GM19099 (cell line): ENCODE results near the gene KLHL14.

Source experiments
- POLR2A ChIP-seq: IDR thresholded peaks from 3 replicates; pipeline ENCODE4 v1.6.1; 2011; ENCODE audit warnings: low read depth; ENCODE audit not compliant: insufficient read length; ENCODE audit errors: extremely low read depth

The KLHL14 gene

GRCh38 chr18:32772581-32773381 lies at the start of gene KLHL14:
KLHL14 (minus strand) TSS chr18:32773023; CDS start chr18:32770591, 2,432 bp downstream.
- no peak for TF ChIP-seq POLR2A

DNA sequence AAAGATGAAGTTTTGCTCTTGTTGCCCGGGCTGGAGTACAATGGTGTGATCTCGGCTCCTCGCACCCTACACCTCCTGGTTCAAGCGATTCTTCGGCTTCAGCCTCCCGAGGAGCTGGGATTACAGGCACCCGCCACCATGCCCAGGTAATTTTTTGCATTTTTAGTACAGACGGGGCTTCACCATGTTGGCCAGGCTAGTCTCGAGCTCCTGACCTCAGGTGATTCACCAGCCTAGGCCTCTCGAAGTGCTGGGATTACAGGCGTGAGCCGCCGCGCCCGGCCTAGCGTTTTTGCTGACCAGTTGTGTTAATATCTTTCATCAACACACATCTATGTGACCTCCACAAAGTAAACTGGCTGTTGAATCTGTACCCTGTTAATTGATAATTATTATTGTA lies 49.4 kb upstream of the KLHL14 start:
- TF ChIP-seq POLR2A: no peak

DNA sequence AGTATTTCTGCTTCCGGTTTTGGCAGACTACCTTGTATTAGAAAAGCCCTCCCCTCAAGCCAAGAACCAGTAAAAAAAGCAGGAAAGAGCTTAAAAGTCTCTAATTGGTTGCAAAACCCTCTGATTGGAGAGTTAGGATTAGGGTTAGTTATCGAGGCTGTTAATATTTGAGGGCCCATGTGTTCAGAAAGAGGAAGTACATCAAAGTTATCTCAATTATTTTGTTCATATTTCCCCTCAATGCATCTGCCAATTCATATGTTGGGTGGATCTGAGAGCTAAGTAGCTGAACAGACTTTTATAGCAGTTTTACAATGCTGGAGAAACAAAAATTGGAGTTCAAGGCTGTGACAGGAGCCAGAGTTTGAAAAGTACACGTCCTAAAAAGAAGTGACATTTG lies 43.1 kb upstream of the KLHL14 start:
- no peak for TF ChIP-seq POLR2A

- no peak for TF ChIP-seq POLR2A
These were observed 39.5 kb upstream of the KLHL14 start for GRCh38 chr18:32812342-32812741.

DNA sequence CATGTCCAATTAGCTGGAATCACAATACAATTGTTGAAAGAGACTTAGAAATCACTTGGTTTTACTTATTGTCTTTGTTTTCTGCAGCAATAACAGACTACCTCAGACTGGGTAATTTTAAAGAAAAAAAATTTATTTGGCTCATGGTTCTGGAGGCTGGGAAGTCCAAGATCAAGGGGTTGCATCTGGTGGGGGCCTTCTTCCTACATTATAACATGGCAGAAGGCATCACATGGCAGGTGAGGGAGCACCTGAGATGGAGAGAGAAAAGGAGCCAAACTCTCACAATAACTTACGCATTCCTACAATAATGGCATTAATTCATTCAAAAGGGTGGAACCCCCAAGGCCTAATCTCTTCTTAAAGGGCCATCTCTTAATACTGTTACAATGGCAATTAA lies 37.5 kb upstream of the KLHL14 start:
- TF ChIP-seq POLR2A: no peak

DNA sequence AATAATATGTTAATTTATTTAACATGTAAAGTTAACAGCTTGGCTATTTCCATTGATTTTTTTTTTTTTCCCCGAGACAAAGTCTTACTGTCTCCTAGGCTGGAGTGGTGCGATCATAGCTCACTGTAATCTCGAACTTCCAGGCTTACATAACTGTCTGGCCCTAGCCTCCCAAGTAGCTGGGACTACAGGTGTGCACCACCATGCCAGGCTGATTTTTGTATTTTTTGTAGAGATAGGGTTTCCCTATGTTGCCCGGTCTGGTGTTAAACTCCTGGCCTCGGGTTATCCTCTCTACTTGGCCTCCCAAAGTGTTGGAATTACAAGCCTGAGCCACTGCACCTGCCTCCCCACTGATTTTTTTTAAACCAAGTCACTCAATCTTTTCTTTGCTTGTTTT lies 32.5 kb upstream of the KLHL14 start:
- TF ChIP-seq POLR2A: no peak

DNA sequence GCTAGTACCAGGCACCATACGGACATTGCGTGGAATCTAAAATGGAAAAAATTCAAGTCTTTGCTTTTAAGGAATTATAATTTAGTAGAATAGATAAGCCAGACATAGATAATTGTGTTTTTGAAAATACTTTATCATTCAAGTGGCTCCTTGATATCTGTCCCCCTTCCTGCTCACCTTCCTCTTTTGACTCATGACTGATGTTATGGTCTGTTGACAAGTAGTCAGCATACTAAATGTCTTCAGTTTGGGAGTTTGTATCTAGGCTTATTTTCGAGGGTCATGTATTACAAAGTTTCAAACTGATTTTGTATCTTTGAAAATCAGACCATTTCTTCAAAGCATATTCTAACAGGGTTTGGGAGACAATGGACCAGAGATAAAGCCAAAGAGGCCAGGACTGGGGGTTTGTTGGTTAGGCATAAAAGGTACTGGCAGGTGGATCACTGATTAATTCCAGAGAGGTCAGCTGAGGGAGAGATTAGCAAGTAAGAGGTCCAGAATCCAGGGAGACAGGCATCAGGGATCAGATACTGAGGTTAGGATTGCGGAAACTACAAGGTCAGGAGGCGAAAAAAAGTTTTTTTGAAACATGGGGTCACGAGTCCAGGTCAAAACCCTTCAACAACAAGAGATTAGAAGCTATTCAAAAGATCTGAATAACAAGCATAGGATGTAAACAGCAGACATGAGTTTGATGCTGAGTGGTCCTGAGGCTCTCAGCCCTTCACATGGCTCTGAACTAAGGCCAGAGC lies 31.5 kb upstream of the KLHL14 start:
- no peak for TF ChIP-seq POLR2A

GRCh38 chr18:32803568-32803967 lies 30.7 kb upstream of the KLHL14 start:
- TF ChIP-seq POLR2A: no peak

GRCh38 chr18:32802591-32803451 lies 30.0 kb upstream of the KLHL14 start:
- no peak for TF ChIP-seq POLR2A

GRCh38 chr18:32801228-32801627 lies 28.4 kb upstream of the KLHL14 start:
- TF ChIP-seq POLR2A: no peak

DNA sequence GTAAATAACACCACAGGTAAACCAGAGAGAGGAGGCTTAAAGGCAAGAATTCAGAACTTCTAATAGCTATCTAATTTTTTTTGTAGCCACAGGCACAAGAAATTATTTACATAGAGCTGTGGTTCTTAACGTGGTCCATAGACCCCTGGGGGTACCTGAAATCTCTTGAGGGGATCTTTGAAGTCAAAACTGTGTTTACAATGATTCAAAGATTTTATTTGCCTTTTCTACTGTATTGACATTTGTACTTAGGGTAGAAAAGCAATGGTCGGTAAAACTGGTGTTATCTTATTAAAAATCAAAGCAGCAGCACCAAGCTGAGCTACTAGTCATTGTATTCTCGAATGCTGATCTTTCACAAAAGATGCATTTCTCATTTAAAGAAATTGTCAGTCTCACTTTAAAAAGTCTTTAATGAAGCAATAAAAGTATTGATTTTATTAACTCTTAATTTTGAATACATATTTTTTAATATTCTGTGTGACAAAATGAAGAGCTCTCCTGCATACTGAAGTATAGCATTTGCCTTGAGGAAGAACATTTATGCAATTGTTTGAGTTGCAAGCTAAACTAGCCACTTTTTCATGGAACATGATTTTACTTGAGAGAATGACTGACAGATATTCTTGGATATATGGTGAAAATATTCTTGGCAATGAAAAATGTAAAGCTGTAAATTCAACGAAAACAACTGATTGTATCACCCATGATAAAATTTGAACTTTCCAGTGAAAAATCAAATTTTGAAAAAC lies 25.6 kb upstream of the KLHL14 start:
- TF ChIP-seq POLR2A: no peak

DNA sequence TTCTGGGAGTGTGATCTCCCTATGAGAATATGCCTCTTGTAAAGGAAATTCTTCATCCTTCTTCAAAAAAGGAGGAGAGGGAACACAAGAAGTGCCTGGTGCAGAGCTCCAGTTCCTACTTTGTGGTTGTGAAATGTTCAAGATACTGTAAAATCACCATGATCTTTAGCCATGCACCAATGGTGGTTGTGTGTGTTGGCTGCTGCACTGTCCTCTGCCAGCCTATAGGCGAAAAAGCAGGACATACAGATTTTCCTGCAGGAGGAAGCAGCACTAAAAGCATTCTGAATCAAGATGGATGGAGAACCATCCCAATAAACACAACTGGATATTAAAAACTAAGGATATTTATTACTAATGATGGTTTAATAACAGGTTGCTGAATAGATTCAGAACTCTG lies 6.2 kb upstream of the KLHL14 start:
- TF ChIP-seq POLR2A: no peak

DNA sequence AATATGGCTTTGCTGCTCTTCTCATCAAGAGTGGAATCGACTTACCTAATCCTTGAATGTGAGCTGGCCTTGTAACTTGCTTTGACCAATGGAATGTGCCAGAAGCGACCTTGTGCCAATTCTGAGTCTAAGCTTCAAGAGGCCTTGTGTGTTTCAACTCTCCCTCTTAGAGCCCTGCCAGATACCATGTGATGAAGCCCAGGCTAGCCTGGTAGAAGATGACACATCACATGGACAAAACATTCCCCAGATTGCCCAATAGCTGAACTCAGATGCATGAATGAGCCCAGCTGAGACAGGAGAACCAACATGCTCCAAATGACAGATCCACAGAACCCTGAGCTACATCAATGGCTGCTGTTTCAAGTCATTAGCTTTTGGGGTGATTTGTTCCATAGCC lies 4.2 kb upstream of the KLHL14 start:
- TF ChIP-seq POLR2A: no peak

GRCh38 chr18:32776561-32776960 lies 3.7 kb upstream of the KLHL14 start:
- no peak for TF ChIP-seq POLR2A

- no peak for TF ChIP-seq POLR2A
These were observed 2.8 kb upstream of the KLHL14 start for GRCh38 chr18:32775628-32776027.
